Erythroblast (primary cell): ENCODE results near the gene PIGBOS1.

ENCODE experiments used
- GATA1 ChIP-seq: IDR thresholded peaks from 2 replicates; pipeline ENCODE4 v1.6.1; 2011; ENCODE audit warnings: low read depth, mild to moderate bottlenecking, control low read depth, low read length, moderate library complexity
- POLR2A ChIP-seq: IDR thresholded peaks from 2 replicates; pipeline ENCODE4 v1.6.1; 2011; ENCODE audit warnings: mild to moderate bottlenecking, low read length

GRCh38 chr15:55360256-55360655 is 41.3 kb upstream of the PIGBOS1 start:
- TF ChIP-seq POLR2A = no peak
- no peak for TF ChIP-seq GATA1
